ENCODE measurements around the gene NMRK1. TPM values are rescaled to one million over a fixed set of nuclear protein-coding genes. Genes with fewer than 3 reads are reported as not detected.

Gene NMRK1
- total and polyA plus RNA-seq, 7 experiments from 2014 or later = 23.4 to 103 (median 64.3) TPM

DNA sequence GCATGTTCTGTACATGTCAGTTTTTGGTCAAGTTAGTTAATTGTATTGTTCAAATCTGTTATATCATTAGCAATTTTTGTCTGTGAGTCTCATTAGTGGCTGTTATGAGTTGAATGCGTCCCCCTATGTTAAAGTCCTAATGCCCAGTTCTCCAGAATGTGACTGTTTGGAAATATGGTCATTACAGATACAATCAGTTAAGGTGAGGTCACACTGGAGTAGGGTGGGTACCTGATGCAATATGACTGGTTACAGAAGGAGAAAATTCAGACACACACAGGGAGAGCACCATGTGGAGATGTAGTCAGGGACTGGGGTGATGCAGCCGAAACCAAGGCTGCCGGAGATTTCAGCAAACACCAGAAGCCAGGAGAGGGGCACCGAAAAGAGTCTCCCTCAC, 15.1 kb downstream of the NMRK1 start:
- H3K4me1 ChIP-seq (ENCODE audit: control insufficient read depth in 2 of 2, insufficient read depth in 2 of 2, low read length in 2 of 2) = peaks cover 8 to 10% of the 10 kb centered on the region in 2 donors
- no peak overlapping the region for H3K4me3 ChIP-seq (ENCODE audit: low read length)
- Mint-ChIP-seq H3K4me3 (no peak overlapping the region), H3K4me1 (peaks cover 11 to 38% (median 26%) of the 10 kb centered on the region in 7 donors), H3K9me3 (no peaks in the 10 kb centered on the region), H3K27me3 (no peaks in the 10 kb centered on the region), H3K27ac (peak overlapping the region in 5 of 9 donors; percentile 2 to 82 (median 58)), H3K36me3 (peaks cover 5 to 25% (median 20%) of the 10 kb centered on the region in 5 donors)
- ChIA-PET POLR2A (no interaction called here), CTCF (no interaction called here)
- no peaks in the 10 kb centered on the region for H3K27me3 ChIP-seq (ENCODE audit: control insufficient read depth in 2 of 2, insufficient read depth in 2 of 2, low read length in 2 of 2)
- ATAC-seq (no peak), DNase-seq (no peak)
- H3K9me3 ChIP-seq (ENCODE audit: control insufficient read depth in 2 of 3, low read length in 3 of 3) = no peaks in the 10 kb centered on the region
- peaks cover 0 to 34% (median 0%) of the 10 kb centered on the region in 3 experiments for H3K36me3 ChIP-seq (ENCODE audit: control insufficient read depth in 2 of 3, insufficient read depth in 3 of 3, low read length in 3 of 3)
- intact Hi-C loops (cut with micrococcal nuclease) = no loop called here
- no peak overlapping the region for H3K27ac ChIP-seq (ENCODE audit: low read depth, low read length)

DNA sequence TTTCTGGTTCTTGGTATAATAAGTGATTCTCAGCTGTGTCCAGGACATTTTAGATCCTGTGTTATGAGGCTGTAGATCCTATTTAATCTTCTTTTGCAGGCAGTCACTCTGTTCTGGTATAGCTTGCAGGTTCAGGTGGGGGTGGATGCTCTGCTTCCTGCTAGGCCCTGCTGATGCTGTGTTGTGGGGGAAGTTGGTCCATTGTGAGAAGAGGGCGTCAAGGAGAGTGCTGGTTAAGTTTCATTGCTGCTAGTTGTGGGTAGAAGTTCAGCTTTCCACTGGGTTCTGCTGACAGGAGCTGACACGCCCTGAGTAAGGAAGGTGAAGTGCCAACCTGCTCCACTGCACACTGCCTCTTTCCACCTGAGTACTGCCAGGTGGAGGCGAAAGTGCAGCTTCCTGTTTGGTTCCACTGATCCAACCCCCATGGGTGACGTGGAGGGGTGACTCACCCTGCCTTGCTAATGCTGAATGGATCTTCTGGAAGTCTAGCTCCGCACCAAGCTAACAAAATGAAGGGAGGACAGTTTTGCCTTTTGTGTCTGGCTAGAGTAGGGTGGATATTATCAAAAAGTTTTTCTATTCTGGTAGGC, 16.3 kb downstream of the NMRK1 start:
- H3K4me3 ChIP-seq (ENCODE audit: low read length) = no peak overlapping the region
- H3K4me1 ChIP-seq (ENCODE audit: control insufficient read depth in 2 of 2, insufficient read depth in 2 of 2, low read length in 2 of 2) = peaks cover 8 to 10% of the 10 kb centered on the region in 2 donors
- POLR2A ChIA-PET = interaction anchor here (0.6 to 1.0 kb wide), 4 partner anchors 15 to 81 kb away, joined by 3 read pairs; no protein-coding TSS in a partner anchor
- Mint-ChIP-seq H3K9me3 (no peaks in the 10 kb centered on the region), H3K36me3 (peaks cover 10 to 35% (median 23%) of the 10 kb centered on the region in 5 donors), H3K4me3 (peak overlapping the region in 1 of 10 donors; percentile 13), H3K27me3 (no peaks in the 10 kb centered on the region), H3K27ac (peak overlapping the region; percentile 26 to 96 (median 79)), H3K4me1 (peaks cover 14 to 35% (median 21%) of the 10 kb centered on the region in 7 donors)
- intact Hi-C loops (cut with micrococcal nuclease) = loop anchor here in 1 of 2 donors (1.0 to 2.0 kb wide), 2 partner anchors 17 to 43 kb away; partner anchors contain the start of genes CARNMT1, NMRK1 and OSTF1
- CTCF ChIA-PET = interaction anchor here (0.7 to 1.0 kb wide), 2 partner anchors 41 to 296 kb away, joined by 3 read pairs; no protein-coding TSS in a partner anchor
- peak overlapping the region; percentile 25 for H3K27ac ChIP-seq (ENCODE audit: low read depth, low read length)
- DNase-seq (peak in 7 of 9 donors; percentile 20 to 75 (median 35)), ATAC-seq (peak; percentile 79)
- no peaks in the 10 kb centered on the region for H3K9me3 ChIP-seq (ENCODE audit: control insufficient read depth in 2 of 3, low read length in 3 of 3)
- no peaks in the 10 kb centered on the region for H3K27me3 ChIP-seq (ENCODE audit: control insufficient read depth in 2 of 2, insufficient read depth in 2 of 2, low read length in 2 of 2)
- H3K36me3 ChIP-seq (ENCODE audit: control insufficient read depth in 2 of 3, insufficient read depth in 3 of 3, low read length in 3 of 3) = peaks cover 0 to 44% (median 3%) of the 10 kb centered on the region in 3 experiments

DNA sequence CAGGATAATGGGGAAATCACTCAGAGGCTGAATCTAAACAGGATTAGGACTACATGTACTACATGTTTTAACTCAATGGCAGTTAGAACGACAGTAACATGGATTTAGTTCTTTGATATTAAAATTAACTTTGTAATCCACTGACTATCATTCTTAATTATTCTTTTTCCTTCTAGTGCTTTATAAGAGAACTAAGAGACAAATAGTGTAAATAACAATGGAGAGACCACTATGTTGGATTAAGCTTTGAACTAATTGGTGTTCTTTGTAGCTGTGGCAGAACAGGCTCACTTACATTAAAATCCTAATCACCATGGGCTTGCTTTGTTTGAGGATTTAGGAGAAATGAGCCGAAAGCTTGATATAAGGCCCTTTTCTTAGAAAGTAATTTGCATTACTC, 18.8 kb downstream of the NMRK1 start:
- Histone ChIP-seq H3K27ac (ENCODE audit: low read depth, low read length) (no peak overlapping the region), H3K4me1 (ENCODE audit: control insufficient read depth in 2 of 2, insufficient read depth in 2 of 2, low read length in 2 of 2) (peaks cover 8 to 10% of the 10 kb centered on the region in 2 donors), H3K9me3 (ENCODE audit: control insufficient read depth in 2 of 3, low read length in 3 of 3) (no peaks in the 10 kb centered on the region), H3K4me3 (ENCODE audit: low read length) (no peak overlapping the region), H3K27me3 (ENCODE audit: control insufficient read depth in 2 of 2, insufficient read depth in 2 of 2, low read length in 2 of 2) (no peaks in the 10 kb centered on the region), H3K36me3 (ENCODE audit: control insufficient read depth in 2 of 3, insufficient read depth in 3 of 3, low read length in 3 of 3) (peaks cover 0 to 54% (median 4%) of the 10 kb centered on the region in 3 experiments)
- peak overlapping the region in 2 of 9 donors; percentile 14 to 59 for H3K27ac Mint-ChIP-seq
- no peak overlapping the region for H3K4me3 Mint-ChIP-seq
- H3K27me3 Mint-ChIP-seq = no peaks in the 10 kb centered on the region
- no peak for ATAC-seq
- H3K36me3 Mint-ChIP-seq = peaks cover 10 to 46% (median 28%) of the 10 kb centered on the region in 5 donors
- no peak for DNase-seq
- H3K4me1 Mint-ChIP-seq = peaks cover 14 to 38% (median 21%) of the 10 kb centered on the region in 7 donors
- intact Hi-C loops (cut with micrococcal nuclease) = no loop called here
- CTCF ChIA-PET = no interaction called here
- H3K9me3 Mint-ChIP-seq = no peaks in the 10 kb centered on the region
- POLR2A ChIA-PET = no interaction called here

DNA sequence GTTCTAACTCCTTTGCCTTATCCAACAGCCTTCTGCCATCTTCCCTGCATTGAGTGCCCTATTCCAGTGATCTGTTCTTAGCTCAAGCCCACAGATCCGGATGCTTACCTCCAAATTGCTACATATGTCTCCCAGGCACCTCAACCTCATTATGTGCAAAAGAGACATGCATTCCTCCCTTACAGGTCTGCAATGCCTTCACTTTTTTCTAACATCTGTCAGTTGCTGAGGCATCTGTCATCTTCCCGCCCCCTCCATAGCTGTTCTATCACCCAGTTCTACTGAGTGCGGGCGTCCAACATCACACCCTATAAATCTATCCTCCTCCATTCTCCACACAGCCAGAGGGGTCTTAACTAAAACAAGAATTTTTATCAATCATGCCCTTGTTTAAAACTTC, 20.1 kb downstream of the NMRK1 start:
- Histone ChIP-seq H3K4me1 (ENCODE audit: control insufficient read depth in 2 of 2, insufficient read depth in 2 of 2, low read length in 2 of 2) (peaks cover 8 to 10% of the 10 kb centered on the region in 2 donors), H3K27ac (ENCODE audit: low read depth, low read length) (no peak overlapping the region), H3K9me3 (ENCODE audit: control insufficient read depth in 2 of 3, low read length in 3 of 3) (no peaks in the 10 kb centered on the region), H3K36me3 (ENCODE audit: control insufficient read depth in 2 of 3, insufficient read depth in 3 of 3, low read length in 3 of 3) (peaks cover 0 to 59% (median 4%) of the 10 kb centered on the region in 3 experiments), H3K4me3 (ENCODE audit: low read length) (no peak overlapping the region), H3K27me3 (ENCODE audit: control insufficient read depth in 2 of 2, insufficient read depth in 2 of 2, low read length in 2 of 2) (no peaks in the 10 kb centered on the region)
- H3K36me3 Mint-ChIP-seq = peaks cover 10 to 50% (median 29%) of the 10 kb centered on the region in 5 donors
- no peak overlapping the region for H3K4me3 Mint-ChIP-seq
- CTCF ChIA-PET = interaction anchor here (1.5 to 2.0 kb wide), 2 partner anchors 65 to 294 kb away, joined by 3 to 7 read pairs; no protein-coding TSS in a partner anchor
- POLR2A ChIA-PET = interaction anchor here (0.6 kb wide), 1 partner anchor 22 kb away, joined by 4 read pairs; no protein-coding TSS in a partner anchor
- DNase-seq (no peak), ATAC-seq (no peak)
- H3K27me3 Mint-ChIP-seq = no peaks in the 10 kb centered on the region
- intact Hi-C loops (cut with micrococcal nuclease) = no loop called here
- H3K27ac Mint-ChIP-seq = peak overlapping the region in 8 of 9 donors; percentile 1 to 82 (median 26)
- H3K4me1 Mint-ChIP-seq = peaks cover 10 to 38% (median 23%) of the 10 kb centered on the region in 7 donors
- H3K9me3 Mint-ChIP-seq = no peaks in the 10 kb centered on the region

DNA sequence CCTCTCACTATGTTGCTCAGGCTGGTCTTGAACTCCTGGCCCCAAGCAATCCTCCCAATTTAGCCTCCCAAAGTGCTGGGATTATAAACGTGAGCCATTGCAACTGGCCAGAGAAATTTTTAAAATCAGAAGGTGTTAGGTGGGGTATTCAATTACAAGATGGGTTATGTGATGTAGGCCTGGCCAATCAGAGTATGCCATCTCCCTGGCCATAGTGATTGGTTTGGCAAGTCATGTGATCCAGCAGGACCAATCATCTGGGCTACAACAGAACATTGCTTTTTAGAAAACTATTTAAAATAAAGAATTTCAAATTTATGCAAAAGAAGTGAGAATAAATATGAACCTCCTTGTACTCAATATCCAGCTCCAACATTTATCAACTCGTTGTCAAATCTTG, 22.4 kb downstream of the NMRK1 start:
- H3K36me3 ChIP-seq (ENCODE audit: control insufficient read depth in 2 of 3, insufficient read depth in 3 of 3, low read length in 3 of 3) = peaks cover 4 to 72% (median 7%) of the 10 kb centered on the region in 3 experiments
- DNase-seq (no peak), ATAC-seq (no peak)
- H3K4me1 Mint-ChIP-seq = peaks cover 0 to 21% (median 6%) of the 10 kb centered on the region in 7 donors
- no peaks in the 10 kb centered on the region for H3K4me1 ChIP-seq (ENCODE audit: control insufficient read depth in 2 of 2, insufficient read depth in 2 of 2, low read length in 2 of 2)
- ChIA-PET CTCF (no interaction called here), POLR2A (interaction anchor here (1.2 kb wide), 1 partner anchor 10 kb away, joined by 5 read pairs; no protein-coding TSS in a partner anchor)
- H3K27ac Mint-ChIP-seq = no peak overlapping the region
- H3K27ac ChIP-seq (ENCODE audit: low read depth, low read length) = no peak overlapping the region
- H3K27me3 ChIP-seq (ENCODE audit: control insufficient read depth in 2 of 2, insufficient read depth in 2 of 2, low read length in 2 of 2) = no peaks in the 10 kb centered on the region
- no peak overlapping the region for H3K4me3 ChIP-seq (ENCODE audit: low read length)
- H3K4me3 Mint-ChIP-seq = no peak overlapping the region
- peaks cover 5 to 47% (median 29%) of the 10 kb centered on the region in 5 donors for H3K36me3 Mint-ChIP-seq
- H3K27me3 Mint-ChIP-seq = no peaks in the 10 kb centered on the region
- no peaks in the 10 kb centered on the region for H3K9me3 ChIP-seq (ENCODE audit: control insufficient read depth in 2 of 3, low read length in 3 of 3)
- H3K9me3 Mint-ChIP-seq = no peaks in the 10 kb centered on the region
- intact Hi-C loops (cut with micrococcal nuclease) = no loop called here

DNA sequence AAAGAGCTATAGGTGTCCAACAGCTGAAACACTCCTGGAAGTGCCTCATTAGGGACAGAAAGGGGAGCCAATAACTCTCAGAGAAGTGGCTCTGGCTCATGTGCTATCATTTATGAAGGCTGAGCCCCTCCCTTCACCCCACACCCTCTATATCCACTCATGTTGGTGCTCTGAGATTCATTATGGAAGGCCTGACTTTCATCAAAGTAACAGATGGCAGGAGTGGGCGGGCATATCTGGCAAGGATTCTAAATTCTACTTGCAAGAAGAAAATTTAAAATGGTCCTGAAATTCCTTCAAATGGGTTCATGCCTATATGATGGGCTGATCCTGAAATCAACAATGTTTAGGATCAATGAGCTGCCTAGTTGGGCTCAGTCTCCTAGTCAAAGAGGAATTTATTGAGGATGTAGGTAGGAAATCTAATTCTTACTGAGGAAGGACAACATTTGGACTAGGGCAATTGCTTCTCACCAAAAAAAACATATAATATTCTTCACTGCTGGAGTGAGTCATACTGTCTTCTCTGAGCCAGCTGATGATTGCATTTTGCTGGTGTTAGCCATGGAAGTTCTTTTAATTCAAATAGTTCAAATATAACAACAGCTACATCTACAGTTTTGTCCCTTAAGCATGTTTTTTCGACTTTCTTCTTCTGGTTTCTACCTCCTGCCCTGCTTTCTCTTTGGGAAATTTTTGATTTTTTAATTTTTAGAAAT, 23.5 kb downstream of the NMRK1 start:
- no peaks in the 10 kb centered on the region for H3K27me3 ChIP-seq (ENCODE audit: control insufficient read depth in 2 of 2, insufficient read depth in 2 of 2, low read length in 2 of 2)
- no peaks in the 10 kb centered on the region for H3K4me1 ChIP-seq (ENCODE audit: control insufficient read depth in 2 of 2, insufficient read depth in 2 of 2, low read length in 2 of 2)
- Mint-ChIP-seq H3K4me3 (no peak overlapping the region), H3K27me3 (no peaks in the 10 kb centered on the region), H3K36me3 (peaks cover 5 to 57% (median 34%) of the 10 kb centered on the region in 5 donors), H3K4me1 (peaks cover 0 to 18% (median 6%) of the 10 kb centered on the region in 7 donors), H3K27ac (peak overlapping the region in 7 of 9 donors; percentile 25 to 66 (median 52)), H3K9me3 (peaks cover 0 to 4% (median 0%) of the 10 kb centered on the region in 11 donors)
- intact Hi-C loops (cut with micrococcal nuclease) = no loop called here
- DNase-seq (no peak), ATAC-seq (no peak)
- no peaks in the 10 kb centered on the region for H3K9me3 ChIP-seq (ENCODE audit: control insufficient read depth in 2 of 3, low read length in 3 of 3)
- no peak overlapping the region for H3K4me3 ChIP-seq (ENCODE audit: low read length)
- POLR2A ChIA-PET = interaction anchor here (0.6 to 1.2 kb wide), 2 partner anchors 11 to 972 kb away, joined by 3 to 5 read pairs; no protein-coding TSS in a partner anchor
- H3K27ac ChIP-seq (ENCODE audit: low read depth, low read length) = peak overlapping the region; percentile 8
- CTCF ChIA-PET = interaction anchor here (0.9 to 1.2 kb wide), 2 partner anchors 14 to 34 kb away, joined by 3 to 4 read pairs; no protein-coding TSS in a partner anchor
- peaks cover 4 to 72% (median 7%) of the 10 kb centered on the region in 3 experiments for H3K36me3 ChIP-seq (ENCODE audit: control insufficient read depth in 2 of 3, insufficient read depth in 3 of 3, low read length in 3 of 3)
